Embryonic facial prominence (tissue), 1 donor: ENCODE data around the gene NTN4.
"Not testable (repeated sequence)": the region's sequence is repeated elsewhere in the genome, so short reads cannot be mapped to it uniquely, and the experiment has no call there.

Source experiments
- DNase-seq: peaks from one replicate; pipeline ENCODE4 v3.0.0-alpha.2; 2016; ENCODE audit errors: extremely low spot score

NTN4 gene

GRCh38 chr12:95623554-95624170 is 166.9 kb downstream of the NTN4 start:
- no peak for DNase-seq

GRCh38 chr12:95622879-95623278 is 167.7 kb downstream of the NTN4 start:
- DNase-seq, result no peak

GRCh38 chr12:95621725-95622124 is 168.8 kb downstream of the NTN4 start:
- no peak for DNase-seq

GRCh38 chr12:95620171-95620570 is 170.4 kb downstream of the NTN4 start:
- no peak for DNase-seq

GRCh38 chr12:95616470-95616869 is 174.1 kb downstream of the NTN4 start:
- DNase-seq, result not testable (repeated sequence)

GRCh38 chr12:95615749-95616148 is 174.8 kb downstream of the NTN4 start:
- no peak for DNase-seq

- no peak for DNase-seq
Measured at GRCh38 chr12:95614390-95614982, 176.1 kb downstream of the NTN4 start.

GRCh38 chr12:95613021-95613420 is 177.5 kb downstream of the NTN4 start:
- no peak for DNase-seq

GRCh38 chr12:95611676-95612309 is 178.8 kb downstream of the NTN4 start:
- DNase-seq, result no peak

- DNase-seq, result no peak
Measured at GRCh38 chr12:95608252-95609033, 182.1 kb downstream of the NTN4 start.
